Memory B cell (primary cell): Measurements from ENCODE around the gene DCPS.
A peak's percentile ranks its signal among the peaks of the same experiment; 100 is the strongest.

ENCODE experiments used
- ATAC-seq: fragments of 150-1000 bp; cut with Tn5 transposase; 2 replicates; pipeline ENCODE4 v1.10.0; 2021; ENCODE audit warnings: low read depth, mild to moderate bottlenecking, moderate library complexity
- DNase-seq, 2 donors: peaks; one replicate each; pipeline ENCODE4 v3.0.0; 2022; ENCODE audit warnings: low spot score in 2 of 2
- H3K27ac Mint-ChIP-seq: one replicate; pipeline ENCODE4 v1.8.0; 2022; ENCODE audit warnings: mild to moderate bottlenecking, moderate library complexity, mixed read lengths
- H3K27me3 Mint-ChIP-seq: one replicate; pipeline ENCODE4 v1.8.0; 2022; ENCODE audit warnings: mixed read lengths
- H3K36me3 Mint-ChIP-seq: one replicate; pipeline ENCODE4 v1.8.0; 2022; ENCODE audit warnings: mild to moderate bottlenecking, mixed read lengths
- H3K4me1 Mint-ChIP-seq: one replicate; pipeline ENCODE4 v1.8.0; 2022; ENCODE audit warnings: mixed read lengths
- H3K4me3 Mint-ChIP-seq: one replicate; pipeline ENCODE4 v1.8.0; 2022; ENCODE audit warnings: mild to moderate bottlenecking, moderate library complexity, mixed read lengths
- H3K9me3 Mint-ChIP-seq: one replicate; pipeline ENCODE4 v1.8.0; 2022; ENCODE audit warnings: mixed read lengths

The DCPS gene

DNA sequence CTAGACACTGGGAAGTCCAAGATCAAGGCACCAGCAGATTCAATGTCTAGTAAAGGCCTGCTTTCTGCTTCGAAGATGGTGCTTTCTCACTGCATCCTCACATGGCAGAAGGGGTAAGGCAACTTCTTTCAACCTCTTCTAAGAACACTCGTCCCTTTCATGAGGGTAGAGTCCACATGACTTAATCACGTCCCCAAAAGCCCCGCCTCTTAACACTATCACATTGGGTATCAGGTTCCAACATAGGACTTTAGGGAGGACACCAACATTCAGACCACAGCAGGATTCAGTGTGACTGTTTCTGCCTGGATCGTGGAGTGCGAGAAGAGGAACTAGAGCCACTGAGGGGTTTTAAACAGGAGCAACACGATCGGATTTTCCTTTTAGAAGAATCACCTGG is 24.7 kb upstream of the DCPS start:
- no peak for DNase-seq
- no peaks in the 10 kb centered on the region for H3K27me3 Mint-ChIP-seq
- H3K9me3 Mint-ChIP-seq: no peaks in the 10 kb centered on the region
- H3K27ac Mint-ChIP-seq: peak overlapping the region; percentile 60
- no peak for ATAC-seq
- H3K36me3 Mint-ChIP-seq: peaks cover 9% of the 10 kb centered on the region
- no peak overlapping the region for H3K4me3 Mint-ChIP-seq
- peaks cover 25% of the 10 kb centered on the region for H3K4me1 Mint-ChIP-seq

DNA sequence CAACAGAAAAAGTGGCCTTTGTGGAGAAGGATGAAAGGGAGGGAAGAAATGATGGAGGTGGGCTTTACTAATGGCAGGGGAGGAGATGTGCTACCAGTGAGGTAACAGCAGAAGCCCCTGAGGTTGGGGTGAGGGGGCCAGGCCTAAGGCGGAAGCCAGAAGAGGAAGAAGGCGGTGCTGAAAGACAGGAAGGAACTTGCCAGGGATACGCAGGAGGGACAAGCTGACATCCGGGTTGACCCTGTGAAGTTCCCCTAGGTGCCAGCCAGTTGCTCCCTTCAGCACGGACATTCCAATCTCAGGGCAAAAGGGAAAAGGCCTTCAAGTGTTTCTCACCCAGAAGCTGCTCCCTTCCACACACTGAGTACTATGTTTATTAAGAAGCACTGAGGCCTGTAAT is 23.3 kb upstream of the DCPS start:
- no peak for DNase-seq
- H3K4me1 Mint-ChIP-seq: peaks cover 29% of the 10 kb centered on the region
- H3K4me3 Mint-ChIP-seq: no peak overlapping the region
- peak overlapping the region; percentile 60 for H3K27ac Mint-ChIP-seq
- peaks cover 3% of the 10 kb centered on the region for H3K36me3 Mint-ChIP-seq
- H3K9me3 Mint-ChIP-seq: no peaks in the 10 kb centered on the region
- no peaks in the 10 kb centered on the region for H3K27me3 Mint-ChIP-seq
- no peak for ATAC-seq

DNA sequence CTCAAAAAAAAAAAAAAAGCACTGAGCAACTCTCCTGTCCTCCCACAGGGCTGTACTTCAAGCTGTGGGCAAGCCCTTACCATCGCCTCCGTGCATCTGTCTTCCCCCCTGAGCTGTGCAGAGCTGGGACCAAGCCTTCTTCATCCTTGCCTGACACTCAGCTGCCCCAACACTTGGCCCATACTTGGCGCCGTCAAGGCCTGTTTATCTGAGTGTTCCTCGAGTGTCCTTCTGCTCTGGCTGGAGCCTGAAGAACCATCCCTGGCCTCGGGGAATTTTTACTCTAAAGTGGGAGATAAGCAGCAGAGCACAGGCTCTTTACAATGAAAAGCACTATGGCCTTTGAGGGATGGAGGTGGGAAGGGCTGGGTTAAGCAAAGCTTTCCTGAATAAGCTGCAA is 22.6 kb upstream of the DCPS start:
- Mint-ChIP-seq H3K27ac (peak overlapping the region; percentile 99), H3K9me3 (no peaks in the 10 kb centered on the region)
- no peak for ATAC-seq

DNA sequence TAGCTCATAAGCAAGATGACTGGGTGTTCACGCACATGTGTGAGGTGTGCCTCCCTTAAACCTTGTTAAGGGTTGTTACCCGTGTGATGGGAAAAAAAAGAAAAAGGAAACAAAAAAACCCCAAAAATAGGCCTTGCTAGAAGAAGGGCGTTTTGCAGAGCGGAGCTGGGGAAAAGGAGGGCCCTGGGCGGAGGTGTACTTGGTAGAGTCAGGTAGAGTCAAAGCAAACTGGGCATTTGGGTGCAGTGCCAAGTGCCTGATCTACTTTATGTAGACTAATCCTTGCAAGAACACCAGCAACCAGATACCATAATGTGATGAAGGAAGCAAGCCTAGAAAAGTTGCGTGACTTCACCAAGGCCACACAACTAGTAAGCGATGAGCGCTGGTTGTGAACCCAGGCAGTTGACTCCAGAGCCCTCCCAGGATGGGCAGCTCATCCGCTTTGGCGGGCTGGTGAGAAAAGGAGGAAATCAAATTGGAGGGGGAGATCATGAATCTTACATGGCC is 22.1 kb upstream of the DCPS start:
- H3K27ac Mint-ChIP-seq: peak overlapping the region; percentile 99
- ATAC-seq (no peak), DNase-seq (no peak)
- H3K4me3 Mint-ChIP-seq: peak overlapping the region; percentile 96
- H3K9me3 Mint-ChIP-seq: no peaks in the 10 kb centered on the region
- no peaks in the 10 kb centered on the region for H3K36me3 Mint-ChIP-seq
- H3K4me1 Mint-ChIP-seq: peaks cover 28% of the 10 kb centered on the region
- no peaks in the 10 kb centered on the region for H3K27me3 Mint-ChIP-seq

More for the DNA sequence above, 22.6 kb upstream of the DCPS start:
- Mint-ChIP-seq H3K4me3 (peak overlapping the region; percentile 96), H3K4me1 (peaks cover 27% of the 10 kb centered on the region), H3K27me3 (no peaks in the 10 kb centered on the region), H3K36me3 (no peaks in the 10 kb centered on the region)
- no peak for DNase-seq

DNA sequence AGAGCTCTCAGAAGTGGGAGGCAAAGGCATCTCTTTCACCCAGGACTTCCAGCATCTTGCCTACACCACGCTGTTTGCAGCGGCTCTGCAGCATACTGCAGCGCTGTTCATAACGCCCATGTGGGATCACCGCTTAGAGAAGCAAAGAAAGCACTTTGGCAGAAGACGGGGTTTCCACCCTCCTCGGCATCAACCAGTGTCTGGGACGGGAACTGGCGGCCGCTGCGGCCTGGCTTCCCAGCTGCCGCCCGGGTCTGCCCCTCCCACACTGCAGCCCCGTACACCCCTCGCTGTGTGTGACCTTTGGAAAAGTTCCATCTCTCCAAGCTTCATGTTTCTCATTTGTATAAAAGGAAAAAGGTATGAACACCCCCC is 21.5 kb upstream of the DCPS start:
- Mint-ChIP-seq H3K4me3 (peak overlapping the region; percentile 96), H3K9me3 (no peaks in the 10 kb centered on the region), H3K36me3 (peaks cover 2% of the 10 kb centered on the region), H3K27me3 (no peaks in the 10 kb centered on the region), H3K27ac (peak overlapping the region; percentile 99), H3K4me1 (peaks cover 30% of the 10 kb centered on the region)
- ATAC-seq (peak; percentile 41), DNase-seq (peak in 1 of 2 donors; percentile 27)

DNA sequence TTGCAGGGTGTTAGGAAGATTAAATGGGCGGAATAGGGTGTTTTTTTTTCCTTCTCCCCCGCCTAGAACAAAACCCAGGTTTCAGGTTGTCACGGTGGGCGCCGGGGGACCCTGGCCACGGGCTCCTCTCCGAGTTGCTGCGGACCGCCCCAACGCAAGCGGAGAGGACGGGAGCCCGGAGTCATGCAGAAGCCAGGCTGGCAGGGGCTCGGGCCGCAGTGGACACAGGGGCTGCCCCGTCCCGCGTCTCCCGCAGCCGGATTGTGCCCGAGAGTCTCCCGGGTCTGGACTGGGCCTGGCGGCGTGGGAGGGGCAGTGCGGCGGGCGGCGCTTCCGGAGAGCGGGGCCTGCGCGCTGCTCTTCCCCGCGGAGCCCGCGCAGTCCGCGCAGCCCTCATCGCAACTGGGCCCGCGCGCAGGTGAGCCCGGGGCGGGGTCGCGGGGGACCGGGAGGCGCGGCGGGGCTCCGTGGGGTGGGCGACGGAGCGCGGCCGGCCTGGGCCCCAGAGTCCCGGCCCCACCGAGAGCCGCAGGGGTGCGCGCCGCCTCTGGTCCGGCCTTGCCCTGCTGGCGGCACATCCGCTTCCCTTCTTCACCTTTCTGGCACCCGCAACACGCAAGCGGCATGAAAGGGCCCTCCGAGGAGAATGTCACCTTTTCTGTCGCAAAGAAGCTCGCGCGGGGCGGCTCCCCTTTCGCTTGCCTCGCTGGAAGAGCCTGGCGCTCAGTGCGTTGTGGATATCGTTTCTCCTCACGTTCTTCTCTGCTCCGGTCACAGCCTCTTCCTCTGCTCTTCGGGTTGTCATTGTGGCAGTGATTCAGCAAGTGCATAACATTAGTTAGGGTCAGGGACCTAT is 20.9 kb upstream of the DCPS start, which contains the start of gene TIRAP:
Gene TIRAP, plus strand, starts transcription at position 358 of the 856 bp plus-strand sequence. CDS start 7,802 bp downstream, outside the sequence.
- ATAC-seq (peak; percentile 67), DNase-seq (peak; percentile 48 to 60)
- H3K9me3 Mint-ChIP-seq: no peaks in the 10 kb centered on the region
- peaks cover 2% of the 10 kb centered on the region for H3K36me3 Mint-ChIP-seq
- H3K4me3 Mint-ChIP-seq: peak within 1 kb of the TSS; percentile 96
- H3K4me1 Mint-ChIP-seq: peaks cover 30% of the 10 kb centered on the region
- H3K27ac Mint-ChIP-seq: peak within 1 kb of the TSS; percentile 99
- no peaks in the 10 kb centered on the region for H3K27me3 Mint-ChIP-seq

DNA sequence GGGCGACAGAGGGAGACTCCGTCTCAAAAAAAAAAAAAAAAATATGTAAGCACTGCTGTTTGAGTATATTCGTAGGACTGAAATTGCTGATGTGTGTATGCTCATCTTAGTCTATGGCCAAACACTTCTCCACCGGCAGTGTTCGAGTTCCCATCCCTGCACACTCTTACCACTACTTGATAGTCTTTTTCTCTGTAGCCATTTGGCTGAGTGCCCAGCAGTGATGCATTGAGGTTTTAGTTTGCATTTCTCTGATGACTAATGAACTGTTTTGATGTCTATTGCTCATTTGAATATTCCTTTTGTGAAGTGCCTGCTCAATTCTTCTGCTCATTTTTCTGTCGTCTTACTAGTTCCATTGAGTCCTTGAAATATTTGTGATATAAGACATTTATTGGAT is 19.0 kb upstream of the DCPS start:
- H3K27ac Mint-ChIP-seq: peak overlapping the region; percentile 83
- peaks cover 6% of the 10 kb centered on the region for H3K36me3 Mint-ChIP-seq
- DNase-seq: peak; percentile 36 to 58
- H3K27me3 Mint-ChIP-seq: no peaks in the 10 kb centered on the region
- peaks cover 29% of the 10 kb centered on the region for H3K4me1 Mint-ChIP-seq
- peak; percentile 59 for ATAC-seq
- H3K4me3 Mint-ChIP-seq: peak overlapping the region; percentile 96
- no peaks in the 10 kb centered on the region for H3K9me3 Mint-ChIP-seq

DNA sequence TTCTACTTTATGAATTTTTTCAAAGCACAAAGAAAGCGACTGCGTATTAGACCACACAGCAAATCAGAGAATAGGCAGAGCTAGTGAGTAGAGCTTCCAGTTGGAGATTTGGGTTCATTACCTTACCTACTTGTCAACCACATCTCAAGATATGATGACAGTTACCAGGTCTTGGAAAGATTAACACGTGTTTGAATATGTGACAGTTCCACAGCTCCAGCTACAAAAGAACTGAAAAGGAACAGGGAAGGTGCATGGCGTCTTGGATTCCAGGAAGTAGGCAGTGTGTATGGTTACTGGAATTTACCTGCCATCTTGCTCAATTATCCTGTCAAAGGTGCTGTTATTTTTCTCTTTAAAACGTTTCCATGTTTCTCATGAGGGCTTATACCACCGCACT is 15.6 kb upstream of the DCPS start:
- Mint-ChIP-seq H3K4me3 (no peak overlapping the region), H3K27ac (no peak overlapping the region), H3K36me3 (peaks cover 12% of the 10 kb centered on the region), H3K4me1 (peaks cover 13% of the 10 kb centered on the region), H3K9me3 (no peaks in the 10 kb centered on the region), H3K27me3 (no peaks in the 10 kb centered on the region)
- DNase-seq: no peak
- ATAC-seq: no peak

DNA sequence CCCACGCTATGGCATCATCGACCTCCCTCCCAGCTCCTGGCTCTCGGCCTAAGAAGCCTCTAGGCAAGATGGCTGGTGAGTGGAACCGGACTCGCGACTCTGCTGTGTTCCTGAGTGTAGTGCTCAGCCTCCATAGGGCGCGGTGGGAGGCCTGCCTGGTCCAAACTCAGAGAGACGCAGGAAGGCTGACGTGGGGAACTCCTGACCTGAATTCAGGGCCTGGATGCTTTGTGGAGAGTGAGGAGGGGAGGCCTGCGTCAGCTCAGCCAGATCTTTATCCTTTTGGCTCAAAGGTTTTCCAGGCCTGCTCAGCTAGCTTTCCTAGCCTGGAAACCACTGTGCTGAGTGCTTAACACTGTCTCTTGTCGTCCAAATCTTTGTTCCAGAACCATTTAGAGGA is 13.0 kb upstream of the DCPS start:
- Mint-ChIP-seq H3K4me1 (peaks cover 10% of the 10 kb centered on the region), H3K4me3 (no peak overlapping the region), H3K36me3 (peaks cover 17% of the 10 kb centered on the region), H3K9me3 (no peaks in the 10 kb centered on the region), H3K27ac (no peak overlapping the region), H3K27me3 (no peaks in the 10 kb centered on the region)
- no peak for DNase-seq
- ATAC-seq: no peak

DNA sequence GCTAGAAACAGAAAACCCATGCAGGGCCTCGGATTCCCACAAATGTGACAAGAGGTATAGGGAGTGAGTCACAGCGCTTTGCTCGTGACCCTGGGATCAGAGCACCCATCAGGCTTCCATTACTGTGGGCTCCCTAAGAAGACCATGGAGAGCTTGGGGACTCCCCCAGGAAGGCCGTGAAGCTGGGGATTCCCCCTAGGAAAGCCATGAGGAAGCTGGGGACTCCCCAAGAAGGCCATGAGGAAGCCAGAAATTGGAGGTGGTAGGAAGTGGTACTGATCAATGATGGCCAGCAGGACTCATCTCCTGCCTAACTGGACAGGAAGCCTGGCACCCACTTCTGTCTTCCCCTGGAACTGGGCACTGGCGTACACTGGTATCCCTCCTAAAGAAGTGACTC is 10.1 kb upstream of the DCPS start:
- no peak for ATAC-seq
- peaks cover 11% of the 10 kb centered on the region for H3K4me1 Mint-ChIP-seq
- no peak for DNase-seq
- H3K27me3 Mint-ChIP-seq: no peaks in the 10 kb centered on the region
- H3K27ac Mint-ChIP-seq: peak overlapping the region; percentile 35
- H3K36me3 Mint-ChIP-seq: peaks cover 12% of the 10 kb centered on the region
- H3K4me3 Mint-ChIP-seq: no peak overlapping the region
- no peaks in the 10 kb centered on the region for H3K9me3 Mint-ChIP-seq

DNA sequence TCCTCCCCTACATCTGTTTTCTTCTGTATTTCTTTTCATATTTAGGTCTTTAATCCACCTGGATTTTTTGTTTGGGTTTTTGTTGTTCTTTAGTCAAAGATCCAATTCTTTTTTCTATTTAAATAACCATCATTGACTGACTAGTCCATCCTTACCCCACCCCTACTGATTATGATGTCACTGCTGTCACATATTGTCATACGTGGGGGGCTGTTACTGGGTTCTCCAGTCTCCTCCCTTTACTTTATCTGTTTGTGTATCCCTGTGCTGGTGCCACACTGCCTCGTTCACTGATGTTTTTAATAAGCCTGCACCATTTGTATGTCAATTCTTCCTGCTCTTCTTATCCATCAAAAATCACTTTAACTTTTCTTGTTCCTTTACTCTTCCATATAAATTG is 6.9 kb upstream of the DCPS start:
- no peak for DNase-seq
- peaks cover 9% of the 10 kb centered on the region for H3K36me3 Mint-ChIP-seq
- no peaks in the 10 kb centered on the region for H3K27me3 Mint-ChIP-seq
- H3K9me3 Mint-ChIP-seq: no peaks in the 10 kb centered on the region
- H3K27ac Mint-ChIP-seq: no peak overlapping the region
- H3K4me3 Mint-ChIP-seq: no peak overlapping the region
- ATAC-seq: no peak
- peaks cover 11% of the 10 kb centered on the region for H3K4me1 Mint-ChIP-seq

DNA sequence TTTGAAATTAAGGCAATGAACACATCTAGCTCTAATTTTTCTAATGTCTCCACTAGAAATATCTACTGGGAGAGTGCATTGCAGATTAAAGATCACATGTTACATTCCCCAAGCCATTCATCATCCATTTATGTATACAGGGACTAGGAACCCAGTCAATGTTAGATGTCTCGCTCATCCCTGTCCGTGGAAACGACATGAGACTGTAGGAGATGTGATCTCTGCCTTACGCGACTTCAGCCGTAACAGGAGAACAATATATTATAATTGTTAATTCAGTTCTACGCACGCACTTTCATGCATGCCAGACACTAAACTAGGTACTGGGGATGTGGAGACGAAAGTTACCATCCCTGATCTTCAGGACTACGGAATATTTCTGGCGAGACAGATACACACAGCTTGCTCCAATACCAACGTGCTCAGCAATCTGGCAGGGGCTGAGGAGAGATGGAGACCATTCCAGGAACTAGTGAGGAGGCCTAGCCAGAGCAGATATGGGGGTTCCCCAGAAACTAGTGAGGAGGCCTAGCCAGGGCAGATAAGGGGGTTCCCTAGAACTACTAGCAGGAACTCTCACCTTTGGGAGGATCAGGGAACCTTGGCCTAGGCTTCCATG is 706 bp downstream of the DCPS start:
- Mint-ChIP-seq H3K36me3 (peaks cover 10% of the 10 kb centered on the region), H3K9me3 (no peaks in the 10 kb centered on the region), H3K4me3 (peak overlapping the region; percentile 99), H3K27ac (peak overlapping the region; percentile 99), H3K27me3 (no peaks in the 10 kb centered on the region), H3K4me1 (peaks cover 21% of the 10 kb centered on the region)
- peak; percentile 36 for ATAC-seq
- no peak for DNase-seq

DNA sequence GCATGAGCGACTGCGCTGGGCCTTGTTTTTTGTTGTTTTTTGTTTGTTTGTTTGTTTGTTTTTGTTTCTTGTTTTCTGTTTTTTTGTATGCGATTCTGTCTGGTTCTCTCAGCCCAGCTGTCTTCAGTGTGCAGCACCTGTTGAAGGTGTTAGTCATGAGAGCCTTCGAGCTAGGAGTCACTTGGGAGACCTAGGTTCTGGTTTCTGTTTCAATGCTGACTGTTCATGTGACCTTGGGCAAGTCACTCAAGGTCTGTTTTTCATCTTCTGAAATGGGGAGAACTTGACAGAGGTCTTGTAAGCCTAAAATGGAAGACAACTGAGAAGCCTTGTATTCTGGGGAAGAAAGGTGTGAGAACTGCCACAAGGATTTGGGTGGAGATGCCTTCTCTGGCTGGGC is 1.8 kb downstream of the DCPS start:
- Mint-ChIP-seq H3K27ac (peak overlapping the region; percentile 91), H3K4me1 (peaks cover 31% of the 10 kb centered on the region), H3K4me3 (peak overlapping the region; percentile 76)

DNA sequence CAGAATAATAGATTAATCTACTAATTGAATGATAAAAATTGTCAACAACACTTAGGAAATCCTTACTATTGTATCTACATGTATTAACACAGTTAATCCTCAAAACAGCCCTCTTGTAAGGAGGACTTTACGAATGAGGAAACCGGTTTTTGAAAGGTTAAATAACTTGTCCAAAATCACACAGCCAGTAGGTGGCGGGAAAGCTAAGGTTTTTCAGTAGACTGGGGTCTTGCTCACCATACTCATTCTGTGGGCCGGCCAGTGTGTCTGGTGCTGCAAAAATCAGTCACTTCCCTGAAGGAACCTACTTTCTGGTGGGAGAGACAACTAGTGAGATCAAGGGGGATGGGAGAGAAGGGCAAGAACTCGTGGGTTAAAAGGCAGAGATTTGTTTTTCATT is 3.8 kb downstream of the DCPS start:
- no peak for DNase-seq
- no peak for ATAC-seq
- Mint-ChIP-seq H3K27ac (peak overlapping the region; percentile 43), H3K4me1 (peaks cover 40% of the 10 kb centered on the region), H3K4me3 (no peak overlapping the region), H3K36me3 (peaks cover 22% of the 10 kb centered on the region), H3K27me3 (no peaks in the 10 kb centered on the region), H3K9me3 (no peaks in the 10 kb centered on the region)

More for the DNA sequence above, 1.8 kb downstream of the DCPS start:
- Mint-ChIP-seq H3K36me3 (peaks cover 17% of the 10 kb centered on the region), H3K27me3 (no peaks in the 10 kb centered on the region), H3K9me3 (no peaks in the 10 kb centered on the region)
- no peak for DNase-seq
- ATAC-seq: peak; percentile 38
